GM13977 (cell line): Measurements from ENCODE around the gene NRN1L.

ENCODE experiments used
- DNase-seq: peaks from one replicate; pipeline ENCODE4 v3.0.0; 2012; ENCODE audit warnings: low spot score
- CTCF ChIP-seq: IDR thresholded peaks from 2 replicates; pipeline ENCODE4 v1.5.1; 2012; ENCODE audit warnings: mild to moderate bottlenecking, control low read depth; ENCODE audit not compliant: insufficient read depth; ENCODE audit errors: extremely low read depth, missing control alignments
- in situ Hi-C: fragments of 300-500 bp; cut with MboI; formaldehyde crosslinking; loops from one replicate; pipeline ENCODE4 v1.12.0; 2022; ENCODE audit warnings: low sequenced_read_pairs, low pct_unique_long_range_greater_than_20kb, mixed read lengths, inconsistent platforms; ENCODE audit not compliant: unreplicated experiment

The NRN1L gene

GRCh38 chr16:67868290-67868689 is 16.4 kb upstream of the NRN1L start:
- no peak for TF ChIP-seq CTCF
- DNase-seq: no peak
- in situ Hi-C loops: no loop called here

- DNase-seq: no peak
- in situ Hi-C loops: no loop called here
- TF ChIP-seq CTCF: no peak
Measured at GRCh38 chr16:67869653-67870052, 15.0 kb upstream of the NRN1L start.

- in situ Hi-C loops: no loop called here
- no peak for TF ChIP-seq CTCF
- no peak for DNase-seq
Measured at GRCh38 chr16:67871256-67871655, 13.4 kb upstream of the NRN1L start.

- no peak for DNase-seq
- in situ Hi-C loops: no loop called here
Measured at GRCh38 chr16:67872131-67872630, 12.5 kb upstream of the NRN1L start.

GRCh38 chr16:67872631-67873434 is 11.9 kb upstream of the NRN1L start, which contains the start of gene EDC4:
Gene EDC4, plus strand, starts transcription at chr16:67873052. Its CDS starts 210 bp downstream, at chr16:67873262.
- peak; percentile 95 for DNase-seq
- in situ Hi-C loops: no loop called here
- no peak for TF ChIP-seq CTCF

More at GRCh38 chr16:67872131-67872630, 12.5 kb upstream of the NRN1L start:
- TF ChIP-seq CTCF: no peak

- no peak for TF ChIP-seq CTCF
- in situ Hi-C loops: no loop called here
- DNase-seq: no peak
Measured at GRCh38 chr16:67873435-67874370, 11.0 kb upstream of the NRN1L start.
